ENCODE measurements around the gene TRIM5.
"Not testable (repeated sequence)": the region's sequence is repeated elsewhere in the genome, so short reads cannot be mapped to it uniquely, and the experiment has no call there.

TRIM5 gene

DNA sequence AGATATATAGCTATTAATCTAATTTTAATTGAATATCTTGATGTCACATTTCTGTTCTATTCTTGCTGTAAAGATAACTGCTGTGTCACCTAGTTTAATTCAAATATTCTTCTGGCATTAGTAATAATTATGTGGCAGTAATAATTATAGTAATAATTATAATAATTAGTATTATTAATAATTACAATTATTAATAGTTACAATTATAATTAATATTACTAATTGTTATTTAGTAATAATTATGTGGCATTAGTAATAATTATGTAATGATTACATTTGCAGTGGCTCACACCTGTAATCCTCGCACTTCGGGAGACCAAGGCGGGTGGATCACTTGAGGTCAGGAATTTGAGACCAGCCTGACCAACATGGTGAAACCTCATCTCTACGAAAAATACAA, 1.6 kb upstream of the TRIM5 start:
- no peak for DNase-seq

DNA sequence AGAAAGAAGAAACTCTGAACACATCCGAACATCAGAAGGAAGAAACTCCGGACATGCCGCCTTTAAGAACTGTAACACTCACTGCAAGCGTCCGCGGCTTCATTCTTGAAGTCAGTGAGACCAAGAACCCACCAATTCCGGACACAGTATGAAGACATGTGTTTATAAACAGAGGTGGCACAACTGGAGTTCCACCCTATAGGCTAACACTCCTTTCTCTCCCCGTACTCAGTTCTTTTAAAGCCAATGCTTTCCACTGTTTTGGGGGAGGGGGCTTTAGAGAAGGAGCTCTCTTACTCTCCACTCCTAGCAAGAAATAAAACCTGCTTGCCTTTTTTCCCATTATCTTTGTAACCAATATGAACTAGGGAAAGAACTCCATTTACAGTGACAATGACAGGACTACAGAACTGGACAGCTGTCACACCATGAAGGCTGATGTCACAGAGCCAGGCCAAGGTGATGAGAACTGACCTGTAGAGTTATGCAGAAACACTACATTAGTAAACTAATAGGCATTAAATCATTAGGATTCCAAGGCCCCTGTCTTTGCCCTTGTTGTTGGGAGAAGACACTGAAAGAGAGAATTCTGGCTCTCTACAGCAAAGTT, 733 bp downstream of the TRIM5 start:
- DNase-seq, result no peak

DNA sequence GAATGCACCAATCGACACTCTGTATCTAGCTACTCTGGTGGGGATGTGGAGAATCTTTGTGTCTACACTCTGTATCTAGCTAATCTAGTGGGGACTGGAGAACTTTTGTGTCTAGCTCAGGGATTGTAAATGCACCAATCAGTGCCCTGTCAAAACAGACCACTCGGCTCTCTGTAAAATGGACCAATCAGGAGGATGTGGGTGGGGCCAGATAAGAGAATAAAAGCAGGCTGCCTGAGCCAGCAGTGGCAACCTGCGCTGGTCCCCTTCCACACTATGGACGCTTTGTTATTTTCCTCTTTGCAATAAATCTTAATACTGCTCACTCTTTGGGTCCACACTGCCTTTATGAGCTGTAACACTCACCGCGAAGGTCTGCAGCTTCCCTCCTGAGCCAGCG, 1.3 kb downstream of the TRIM5 start:
- DNase-seq, result peak; percentile 33

DNA sequence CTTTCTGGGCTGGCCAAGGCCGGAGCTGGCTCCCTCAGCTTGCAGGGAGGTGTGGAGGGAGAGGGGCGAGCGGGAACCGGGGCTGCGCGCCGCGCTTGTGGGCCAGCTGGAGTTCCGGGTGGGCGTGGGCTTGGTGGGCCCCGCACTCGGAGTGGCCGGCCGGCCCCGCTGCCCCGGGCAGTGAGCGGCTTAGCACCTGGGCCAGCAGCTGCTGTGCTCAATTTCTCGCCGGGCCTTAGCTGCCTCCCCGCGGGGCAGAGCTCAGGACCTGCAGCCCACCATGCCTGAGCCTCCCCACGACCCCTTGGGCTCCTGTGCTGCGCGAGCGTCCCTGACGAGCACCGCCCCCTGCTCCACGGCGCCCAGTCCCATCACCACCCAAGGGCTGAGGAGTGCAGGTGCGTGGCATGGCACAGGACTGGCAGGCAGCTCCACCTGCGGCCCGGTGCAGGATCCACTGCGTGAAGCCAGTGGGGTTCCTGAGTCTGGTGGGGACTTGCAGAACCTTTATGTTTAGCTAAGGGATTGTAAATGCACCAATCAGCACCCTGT, 1.9 kb downstream of the TRIM5 start:
- not testable (repeated sequence) for DNase-seq

GRCh38 chr11:5679811-5680210, 5.1 kb downstream of the TRIM5 start:
- DNase-seq, result no peak

- no peak for DNase-seq
Observed at GRCh38 chr11:5674391-5674790, 10.5 kb downstream of the TRIM5 start.

GRCh38 chr11:5671831-5672230, 13.0 kb downstream of the TRIM5 start:
- no peak for DNase-seq

GRCh38 chr11:5666402-5666793, 18.5 kb downstream of the TRIM5 start:
- DNase-seq, result no peak

GRCh38 chr11:5665746-5666401, 19.0 kb downstream of the TRIM5 start:
- no peak for DNase-seq

GRCh38 chr11:5665051-5665570, 19.8 kb downstream of the TRIM5 start:
- no peak for DNase-seq

- no peak for DNase-seq
Observed at GRCh38 chr11:5663511-5663910, 21.4 kb downstream of the TRIM5 start.

GRCh38 chr11:5658318-5658717, 26.6 kb downstream of the TRIM5 start:
- no peak for DNase-seq

- not testable (repeated sequence) for DNase-seq
Observed at GRCh38 chr11:5656956-5657355, 27.9 kb downstream of the TRIM5 start.

DNA sequence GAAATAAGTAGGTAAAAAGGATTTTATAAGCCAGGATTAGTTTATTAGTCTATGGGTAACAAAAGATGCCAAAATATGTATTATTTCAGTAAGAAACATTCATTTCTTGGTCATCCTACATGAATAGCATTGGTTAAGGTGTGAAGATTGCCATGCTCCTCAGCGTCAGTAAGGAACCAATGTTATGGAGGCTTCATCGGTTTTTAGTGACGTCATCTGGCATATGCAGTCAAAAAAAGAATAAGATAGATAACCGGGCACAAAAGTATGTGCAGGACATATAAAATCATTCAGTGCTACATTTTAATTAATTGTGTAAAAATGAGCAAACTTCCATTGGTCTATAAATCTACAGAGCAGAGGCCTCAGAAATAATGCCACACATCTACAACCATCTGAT, 29.4 kb downstream of the TRIM5 start:
- no peak for DNase-seq

GRCh38 chr11:5646139-5646538, 38.7 kb downstream of the TRIM5 start:
- no peak for DNase-seq

DNA sequence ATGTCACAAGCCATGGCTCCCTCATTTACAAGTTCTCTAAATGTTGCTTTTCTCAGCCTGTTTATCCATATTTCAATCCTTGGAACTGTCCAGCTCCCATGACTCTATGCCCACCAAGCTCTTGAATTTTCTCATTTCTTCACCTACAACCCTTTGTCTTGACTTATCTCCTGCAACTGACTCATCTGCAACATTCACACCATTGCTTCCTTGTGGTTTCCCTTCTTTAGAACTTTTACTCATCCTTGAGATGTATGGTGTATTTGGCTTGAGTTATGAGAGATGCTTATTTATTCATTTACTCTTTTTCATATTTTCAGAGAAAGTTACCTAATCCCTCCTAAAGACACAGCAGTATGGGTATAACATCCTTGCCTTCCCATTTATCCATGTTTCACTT, 41.3 kb downstream of the TRIM5 start:
- DNase-seq, result no peak

GRCh38 chr11:5639953-5640352, 44.9 kb downstream of the TRIM5 start:
- DNase-seq, result no peak

GRCh38 chr11:5631969-5632635, 52.8 kb downstream of the TRIM5 start:
- DNase-seq, result no peak

DNA sequence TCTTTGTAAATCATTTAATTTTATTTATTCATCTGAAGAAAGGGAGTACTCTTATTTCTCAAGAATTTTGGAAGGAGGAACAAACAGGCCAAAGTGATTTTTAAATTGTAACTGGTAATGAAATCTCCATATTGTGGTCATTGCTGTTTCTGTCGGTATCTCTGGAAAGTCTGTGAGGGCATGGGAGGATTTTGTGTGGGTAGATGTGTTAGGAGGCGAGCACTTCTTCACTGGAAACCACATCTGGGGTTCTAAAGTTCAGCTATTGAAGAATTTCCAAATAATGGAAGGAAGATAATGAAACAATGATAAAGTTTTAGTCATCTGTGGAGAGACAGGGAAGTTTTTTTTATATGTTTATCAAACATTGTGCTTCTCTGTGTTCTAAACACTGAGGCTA, 53.5 kb downstream of the TRIM5 start:
- DNase-seq, result no peak

- no peak for DNase-seq
Observed at GRCh38 chr11:5626196-5626595, 58.7 kb downstream of the TRIM5 start.

DNA sequence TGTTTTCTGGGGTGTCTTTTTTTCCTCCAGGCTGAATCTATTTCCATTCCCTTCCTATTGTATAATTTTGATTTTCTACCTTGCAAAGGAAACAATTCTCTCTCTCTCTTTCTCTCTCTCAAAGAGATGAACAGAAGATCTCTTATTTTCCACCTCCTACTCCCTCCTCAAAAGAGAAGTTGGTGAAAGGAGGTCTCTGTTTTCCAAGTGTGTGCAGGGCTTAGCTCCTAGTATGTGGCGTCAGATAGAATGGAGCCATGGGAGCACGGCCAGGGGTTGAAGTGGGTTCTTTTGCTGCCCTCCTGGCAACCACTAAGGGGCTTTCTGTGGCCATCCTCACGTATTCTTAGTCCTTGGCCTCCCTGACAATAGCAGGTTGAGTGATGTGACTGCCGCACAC, 59.6 kb downstream of the TRIM5 start:
- no peak for DNase-seq

DNA sequence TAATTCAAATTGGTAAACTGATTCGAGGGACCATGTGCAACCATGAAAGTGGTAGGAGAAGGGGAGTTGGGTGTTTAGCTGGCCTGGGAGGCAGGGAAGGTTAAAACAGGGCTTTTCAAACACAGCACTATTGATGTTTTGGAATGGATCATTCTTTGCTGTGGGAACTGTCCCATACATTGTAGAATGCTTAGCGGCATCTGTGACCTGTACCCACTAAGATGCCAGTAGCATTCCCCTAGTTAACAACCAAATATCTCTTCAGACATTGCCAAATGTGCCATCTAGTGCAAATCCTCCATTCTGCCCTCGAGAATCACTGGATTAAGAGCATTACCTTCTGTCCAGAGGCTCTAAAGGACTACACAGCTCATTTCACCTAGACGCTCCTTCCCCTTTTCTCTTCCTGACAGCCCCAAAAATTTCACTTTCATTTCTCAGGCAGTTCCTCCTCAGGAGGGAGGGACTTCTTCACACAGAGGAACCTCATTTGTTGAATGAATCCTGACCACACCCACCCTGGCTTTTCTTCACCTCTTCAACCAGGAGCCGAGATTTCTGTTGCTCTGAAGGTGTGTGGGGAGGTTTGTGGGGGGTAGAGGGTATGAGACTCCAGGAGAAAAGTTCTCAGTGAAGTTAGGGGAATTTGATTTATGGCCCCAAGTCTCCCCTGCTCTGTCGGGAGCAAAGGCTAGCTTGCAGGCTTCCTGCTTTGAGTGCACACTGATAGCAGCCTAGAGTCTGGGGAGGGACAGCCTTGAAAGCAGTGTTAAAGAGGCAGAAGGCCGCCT, 60.2 kb downstream of the TRIM5 start, which contains the start of gene TRIM34:
Gene TRIM34 (plus strand): TSS at position 513 of the 791 bp plus-strand sequence. CDS start 7,331 bp downstream, outside the sequence.
- peak; percentile 54 for DNase-seq

DNA sequence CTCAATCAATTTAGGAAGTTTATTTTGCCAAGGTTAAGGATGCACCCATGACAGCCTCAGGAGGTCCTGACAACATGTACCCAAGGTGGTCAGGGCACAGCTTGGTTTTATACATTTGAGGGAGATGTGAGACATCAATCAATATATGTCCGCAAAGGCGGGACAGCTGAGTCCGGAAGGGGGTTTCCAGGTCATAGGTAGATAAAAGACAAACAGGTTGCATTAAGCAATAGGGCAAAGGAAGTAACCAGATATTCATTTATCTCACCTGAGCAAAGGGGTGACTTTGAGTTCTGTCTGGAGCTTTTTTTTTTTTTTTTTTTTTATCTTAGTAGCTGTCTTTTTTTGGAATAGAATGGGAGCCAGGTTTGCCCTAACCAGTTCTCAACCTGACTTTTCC, 62.1 kb downstream of the TRIM5 start:
- no peak for DNase-seq

Measured in activated CD4-positive, alpha-beta T cell treated with anti-CD3 and anti-CD28 coated beads for 1 hour (primary cell).